Ovary (tissue), 3 donors: ENCODE data around the gene ALPG.
A peak's percentile ranks its signal among the peaks of the same experiment; 100 is the strongest.
"Not testable (repeated sequence)": the region's sequence is repeated elsewhere in the genome, so short reads cannot be mapped to it uniquely, and the experiment has no call there.

Experiments
- CTCF ChIP-seq, 3 donors: fragments of 450-650 bp in 2 of 3; fragments of 200-600 bp in 1 of 3; IDR thresholded peaks; one replicate each; pipeline versions ENCODE4 v1.5.1 to v1.8.0; 2016 to 2022; ENCODE audit warnings: antibody characterized with exemption in 3 of 3, mild to moderate bottlenecking in 1 of 3
- POLR2A ChIP-seq: fragments of 450-650 bp; IDR thresholded peaks from one replicate; pipeline ENCODE4 v1.6.1; 2017; ENCODE audit warnings: antibody characterized with exemption, mild to moderate bottlenecking, moderate library complexity
- donor health status: DM: no; HTN: no; CAD: no.

DNA sequence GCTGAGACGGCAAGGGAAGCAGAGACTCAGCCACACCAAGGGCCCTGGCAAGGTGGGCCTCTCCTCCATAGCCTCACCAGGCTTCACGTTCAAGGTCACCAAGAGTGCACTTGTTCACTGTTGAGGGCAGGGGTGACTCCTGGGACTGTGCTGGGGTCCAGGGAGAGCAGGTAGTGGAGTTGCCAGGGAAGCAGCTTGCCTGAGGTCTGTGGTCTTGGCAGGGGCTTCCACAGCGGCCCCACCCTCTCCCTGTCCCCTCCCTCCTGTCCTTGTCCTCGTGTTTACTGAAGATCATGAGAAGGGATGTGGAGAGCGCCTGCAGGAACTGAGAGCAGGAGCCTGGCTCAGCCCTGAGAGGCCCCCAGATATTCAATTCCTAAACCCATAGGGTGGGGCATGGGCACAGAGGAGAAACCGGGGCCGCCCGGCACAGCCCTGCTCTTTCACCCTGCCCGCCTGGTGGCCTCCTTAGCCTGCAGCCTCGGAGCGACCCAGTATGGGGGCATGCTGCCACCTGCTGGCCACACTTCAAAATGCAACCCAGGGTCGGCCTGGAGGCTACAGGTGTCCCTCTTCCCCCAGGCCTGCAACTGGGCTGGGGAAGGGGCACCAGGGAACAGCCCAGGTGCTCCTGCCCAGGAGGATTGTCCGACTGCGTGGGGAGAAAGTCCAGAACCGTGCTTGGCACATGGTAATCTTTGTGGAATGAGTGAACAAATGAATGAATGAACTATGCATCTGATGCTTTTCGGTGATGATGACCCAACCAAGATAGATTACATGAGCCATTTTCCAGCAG, 33.8 kb downstream of the ALPG start:
- TF ChIP-seq CTCF (IDR thresholded peaks at IDR 0.05), result peak; percentile 84 to 93 (median 90)
- TF ChIP-seq POLR2A, result not testable (repeated sequence)
